ENCODE results near the gene TIMM8A.

DNA sequence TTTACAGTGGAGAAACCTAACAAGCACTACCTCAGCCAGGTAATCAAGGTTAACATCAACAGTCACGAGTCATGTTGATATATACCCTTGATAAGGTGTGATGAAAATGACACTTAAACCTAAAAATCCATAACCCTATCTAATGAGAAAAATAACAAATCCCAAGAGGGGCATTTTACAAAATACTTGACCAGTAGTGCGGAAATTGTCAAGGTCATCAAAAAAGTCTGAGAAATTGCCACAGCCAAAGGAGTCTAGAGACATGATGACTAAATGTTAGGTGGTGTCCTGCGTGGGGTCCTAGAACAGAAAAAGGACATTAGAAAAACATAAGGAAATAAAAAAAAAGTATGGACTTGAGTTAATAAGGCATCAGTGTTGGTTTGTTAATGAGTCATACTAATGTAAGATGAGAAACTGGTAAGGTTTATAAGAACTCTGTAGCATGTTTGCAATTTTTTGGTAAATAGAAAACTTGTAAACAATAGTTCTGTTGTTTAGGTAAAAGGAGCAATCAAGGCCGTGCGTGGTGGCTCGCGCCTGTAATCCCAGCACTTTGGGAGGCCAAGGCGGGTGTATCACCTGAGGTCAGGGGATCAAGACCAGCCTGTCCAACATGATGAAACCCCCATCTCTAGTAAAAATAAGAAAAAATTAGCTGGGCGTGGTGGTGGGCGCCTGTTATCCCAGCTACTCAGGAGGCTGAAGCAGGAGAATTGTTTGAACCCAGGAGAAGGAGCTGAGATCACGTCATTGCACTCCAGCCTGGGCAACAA lies 45.2 kb upstream of the TIMM8A start:
- TF ChIP-seq EZH2phosphoT487 (IDR thresholded peaks at IDR 0.05; ENCODE audit: insufficient read depth, low read depth), result no peak
- TF ChIP-seq EZH2 (IDR thresholded peaks at IDR 0.05; ENCODE audit: insufficient read depth, poor library complexity, severe bottlenecking), result no peak

All from GM23248 (cell line).